GM23248 (cell line): ENCODE results near the gene ZNF681. TPM values are rescaled to one million over a fixed set of nuclear protein-coding genes. Genes with fewer than 3 reads are reported as not detected.
"Not testable (repeated sequence)": the region's sequence is repeated elsewhere in the genome, so short reads cannot be mapped to it uniquely, and the experiment has no call there.

Source experiments
- DNase-seq: peaks from one replicate; pipeline ENCODE4 v3.0.0-alpha.2; 2015
- H2AFZ ChIP-seq: fragments of 200-600 bp; sonication (generic); 2 replicates; pipeline ENCODE4 v1.6.1; 2016; ENCODE audit warnings: antibody characterized with exemption
- H3F3A ChIP-seq: fragments of 200-600 bp; sonication (generic); 2 replicates; pipeline ENCODE4 v1.6.1; 2016; ENCODE audit warnings: mild to moderate bottlenecking, antibody characterized with exemption, mixed run types; ENCODE audit not compliant: insufficient read depth
- H3K27ac ChIP-seq: fragments of 200-600 bp; sonication (generic); 2 replicates; pipeline ENCODE4 v1.5.1; 2016; ENCODE audit warnings: mild to moderate bottlenecking
- H3K27me3 ChIP-seq: fragments of 200-600 bp; sonication (generic); replicated peaks from 2 replicates; pipeline ENCODE4 v1.6.1; 2016; ENCODE audit warnings: mild to moderate bottlenecking; ENCODE audit not compliant: insufficient read depth
- H3K36me3 ChIP-seq: fragments of 200-600 bp; sonication (generic); 2 replicates; pipeline ENCODE4 v1.6.1; 2016; ENCODE audit warnings: low read depth, mild to moderate bottlenecking
- H3K4me1 ChIP-seq: fragments of 200-600 bp; sonication (generic); 2 replicates; pipeline ENCODE4 v1.6.1; 2016; ENCODE audit warnings: mild to moderate bottlenecking; ENCODE audit not compliant: insufficient read depth
- H3K4me2 ChIP-seq: fragments of 200-600 bp; sonication (generic); one replicate; pipeline ENCODE4 v1.6.1; 2016; ENCODE audit warnings: mild to moderate bottlenecking; ENCODE audit not compliant: unreplicated experiment
- H3K4me3 ChIP-seq: fragments of 200-600 bp; sonication (generic); 2 replicates; pipeline ENCODE4 v1.5.1; 2016; ENCODE audit warnings: mild to moderate bottlenecking
- H3K79me2 ChIP-seq: fragments of 200-600 bp; sonication (generic); 2 replicates; pipeline ENCODE4 v1.6.1; 2016; ENCODE audit warnings: mild to moderate bottlenecking; ENCODE audit not compliant: insufficient read depth
- H3K9ac ChIP-seq: fragments of 200-600 bp; sonication (generic); 2 replicates; pipeline ENCODE4 v1.6.1; 2016; ENCODE audit warnings: mild to moderate bottlenecking
- H3K9me2 ChIP-seq: fragments of 200-600 bp; sonication (generic); 2 replicates; pipeline ENCODE4 v1.6.1; 2016; ENCODE audit warnings: mixed run types, mild to moderate bottlenecking, moderate library complexity; ENCODE audit not compliant: insufficient read depth
- H3K9me3 ChIP-seq: fragments of 200-600 bp; sonication (generic); one replicate; pipeline ENCODE4 v1.6.1; 2017; ENCODE audit warnings: low read depth
- H4K20me1 ChIP-seq: fragments of 200-600 bp; sonication (generic); 2 replicates; pipeline ENCODE4 v1.6.0; 2016; ENCODE audit not compliant: insufficient read depth
- EZH2 ChIP-seq: fragments of 200-600 bp; sonication (generic); IDR thresholded peaks from 2 replicates; pipeline ENCODE4 v1.6.1; 2018; ENCODE audit warnings: antibody characterized with exemption, mild to moderate bottlenecking; ENCODE audit not compliant: insufficient read depth, poor library complexity, severe bottlenecking
- EZH2phosphoT487 ChIP-seq: fragments of 200-600 bp; sonication (generic); IDR thresholded peaks from 2 replicates; pipeline ENCODE4 v1.6.1; 2018; ENCODE audit warnings: antibody characterized with exemption, moderate library complexity, mild to moderate bottlenecking, low read depth; ENCODE audit not compliant: insufficient read depth
- WGBS, 2 experiments: methylation state at CpG; one replicate each; pipeline ENCODE4 v1.1.6; 2015 to 2017; ENCODE audit warnings: low lambda C conversion rate in 2 of 2, low coverage in 1 of 2; ENCODE audit errors: missing lambda C conversion rate in 2 of 2; 5-methylcytosine and 5-hydroxymethylcytosine counted together
- in situ Hi-C: fragments of 300-500 bp; cut with MboI; formaldehyde crosslinking; loops from 2 replicates; pipeline ENCODE4 v1.15.0; 2020
- polyA plus RNA-seq: library from polyadenylated mRNA; unstranded; fragments of >200 nt; fragmentation: Nextera tagmentation; extraction: Ambion mirVana; gene quantifications from 2 replicates; pipeline ENCODE4 v1.2.1, GENCODE V29; 2016
- total RNA-seq: library from RNA; depleted of rRNA; stranded (reverse); fragments of >200 nt; shearing (Covaris generic); gene quantifications from 2 replicates; pipeline ENCODE4 v1.2.3, GENCODE V29; 2014; rRNA removed

Gene ZNF681
- total and polyA plus RNA-seq, 2 experiments from 2014 or later: 0.32 to 0.38 TPM

DNA sequence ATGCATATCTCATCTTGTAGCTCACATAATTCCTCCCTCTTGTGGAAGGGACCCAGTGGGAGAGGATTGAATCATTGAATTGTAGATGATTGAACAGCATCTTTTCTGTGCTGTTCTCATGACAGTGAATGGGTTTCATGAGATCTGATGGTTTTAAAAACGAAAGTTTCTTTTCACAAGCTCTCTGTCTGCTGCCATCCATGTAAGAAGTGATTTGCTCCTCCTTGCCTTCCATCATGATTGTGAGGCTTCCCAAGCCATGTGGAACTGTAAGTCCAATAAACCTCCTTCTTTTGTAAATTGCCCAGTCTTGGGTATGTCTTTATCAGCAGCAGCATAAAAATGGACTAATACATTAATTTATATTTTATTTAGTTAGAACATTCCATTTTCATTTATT lies 52.0 kb downstream of the ZNF681 start:
- in situ Hi-C loops: no loop called here
- no peak for DNase-seq
- Histone ChIP-seq H3K36me3 (no peaks in the 10 kb centered on the region), H3K4me1 (no peaks in the 10 kb centered on the region), H4K20me1 (no peaks in the 10 kb centered on the region), H3K9ac (no peak overlapping the region), H3K9me2 (no peaks in the 10 kb centered on the region), H2AFZ (no peak overlapping the region), H3K27ac (no peak overlapping the region), H3K4me2 (no peak overlapping the region), H3K79me2 (no peaks in the 10 kb centered on the region), H3K9me3 (no peaks in the 10 kb centered on the region), H3K27me3 (no peaks in the 10 kb centered on the region), H3F3A (no peaks in the 10 kb centered on the region), H3K4me3 (no peak overlapping the region)
- 33 to 36% methylated on average over 1 of the region's 1 CpG for WGBS, 2 experiments
- no peak for TF ChIP-seq EZH2phosphoT487
- TF ChIP-seq EZH2: no peak

DNA sequence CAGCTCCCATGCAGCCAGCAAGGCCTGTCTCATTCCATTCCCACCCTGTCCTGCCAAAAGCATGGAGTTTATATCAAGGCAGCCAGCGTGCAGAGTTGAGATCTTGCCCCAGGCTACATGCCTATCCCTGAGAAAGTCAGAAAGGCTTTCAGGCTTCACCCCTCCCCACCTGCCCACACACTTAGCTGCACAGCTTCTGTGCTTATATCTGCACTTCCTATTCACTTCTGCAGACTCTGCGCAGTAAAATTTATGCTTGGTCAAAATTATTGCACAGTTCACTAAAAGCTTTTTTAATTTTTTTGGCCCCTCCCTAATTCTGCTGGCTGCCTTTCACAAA lies 59.2 kb downstream of the ZNF681 start:
- H3K79me2 ChIP-seq: no peaks in the 10 kb centered on the region
- H3K4me2 ChIP-seq: no peak overlapping the region
- H3K36me3 ChIP-seq: no peaks in the 10 kb centered on the region
- no peaks in the 10 kb centered on the region for H3K4me1 ChIP-seq
- WGBS, 2 experiments: 33 to 47% methylated on average over 2 of the region's 2 CpGs
- no peaks in the 10 kb centered on the region for H3F3A ChIP-seq
- H3K9ac ChIP-seq: no peak overlapping the region
- in situ Hi-C loops: no loop called here
- no peak overlapping the region for H3K27ac ChIP-seq
- H4K20me1 ChIP-seq: no peaks in the 10 kb centered on the region
- DNase-seq: no peak
- no peaks in the 10 kb centered on the region for H3K27me3 ChIP-seq
- H3K4me3 ChIP-seq: no peak overlapping the region
- no peak for TF ChIP-seq EZH2phosphoT487
- TF ChIP-seq EZH2: no peak
- no peaks in the 10 kb centered on the region for H3K9me3 ChIP-seq
- no peaks in the 10 kb centered on the region for H3K9me2 ChIP-seq
- H2AFZ ChIP-seq: no peak overlapping the region

DNA sequence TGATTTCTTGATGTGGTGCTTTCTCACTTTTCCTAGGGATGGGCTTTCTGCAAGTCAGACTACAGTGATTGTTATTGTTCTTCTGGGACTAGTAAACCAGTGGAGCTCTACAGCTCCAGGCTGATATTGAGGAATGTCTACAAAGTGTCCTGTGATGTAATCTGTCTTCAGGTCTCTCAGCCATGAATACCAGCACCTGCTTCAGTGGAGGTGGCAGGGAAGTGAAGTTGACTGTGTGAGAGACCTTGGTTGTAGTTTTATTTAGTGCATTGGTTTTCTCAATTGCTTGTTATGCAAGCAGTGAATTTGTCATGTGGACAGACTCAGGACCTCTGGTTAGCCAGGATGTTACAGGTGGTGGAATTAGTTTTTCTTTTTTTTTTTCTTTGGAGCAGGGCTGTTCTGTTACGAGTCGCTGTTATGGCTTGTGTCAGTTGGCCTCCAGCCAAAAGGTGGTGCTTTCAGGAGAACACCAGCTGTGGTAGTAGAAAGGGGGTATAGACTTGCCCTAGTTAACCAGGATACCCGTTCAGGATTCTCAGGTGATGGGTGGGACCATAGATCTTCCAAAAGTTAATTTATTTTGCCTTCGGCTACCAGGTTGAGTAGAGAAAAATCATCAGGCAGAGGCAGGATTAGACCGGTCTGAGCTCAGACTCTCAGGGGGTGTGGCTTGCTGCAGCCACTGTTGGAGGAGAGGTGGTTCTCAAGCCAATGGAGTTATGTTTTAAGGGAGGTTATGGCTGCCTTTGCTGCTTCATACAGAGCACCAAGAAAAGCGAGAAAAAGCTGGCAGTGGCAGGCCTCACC lies 59.8 kb downstream of the ZNF681 start:
- Histone ChIP-seq H3K27me3 (no peaks in the 10 kb centered on the region), H3K9me3 (no peaks in the 10 kb centered on the region), H3F3A (no peaks in the 10 kb centered on the region), H3K36me3 (no peaks in the 10 kb centered on the region), H3K79me2 (no peaks in the 10 kb centered on the region), H2AFZ (no peak overlapping the region), H3K4me1 (no peaks in the 10 kb centered on the region), H3K4me3 (no peak overlapping the region), H3K9ac (no peak overlapping the region), H3K9me2 (no peaks in the 10 kb centered on the region), H3K27ac (no peak overlapping the region), H4K20me1 (no peaks in the 10 kb centered on the region), H3K4me2 (no peak overlapping the region)
- peak; percentile 2 for DNase-seq
- WGBS, 2 experiments: 15 to 17% methylated on average over 6 of the region's 6 CpGs
- no peak for TF ChIP-seq EZH2
- TF ChIP-seq EZH2phosphoT487: no peak
- in situ Hi-C loops: no loop called here

DNA sequence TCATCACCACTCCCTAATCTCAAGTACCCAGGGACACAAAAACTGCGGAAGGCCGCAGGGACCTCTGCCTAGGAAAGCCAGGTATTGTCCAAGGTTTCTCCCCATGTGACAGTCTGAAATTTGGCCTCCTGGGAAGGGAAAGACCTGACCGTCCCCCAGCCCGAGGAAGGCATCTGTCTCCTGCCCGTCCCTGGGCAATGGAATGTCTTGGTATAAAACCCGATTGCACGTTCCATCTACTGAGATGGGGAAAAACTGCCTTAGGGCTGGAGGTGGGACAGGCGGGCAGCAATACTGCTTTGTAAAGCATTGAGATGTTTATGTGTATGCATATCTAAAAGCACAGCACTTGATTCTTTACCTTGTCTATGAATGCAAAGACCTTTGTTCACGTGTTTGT lies 65.8 kb downstream of the ZNF681 start:
- H3K79me2 ChIP-seq, H3F3A ChIP-seq, H3K27ac ChIP-seq, in situ Hi-C loops, H4K20me1 ChIP-seq, H3K9me3 ChIP-seq, H3K9me2 ChIP-seq, H3K4me1 ChIP-seq, H3K27me3 ChIP-seq, H3K4me3 ChIP-seq, H3K9ac ChIP-seq, DNase-seq, H3K4me2 ChIP-seq, H2AFZ ChIP-seq, H3K36me3 ChIP-seq: not testable (repeated sequence)
- WGBS, 2 experiments: 42 to 46% methylated on average over 9 of the region's 9 CpGs

Other genes starting within 250 kb of the ZNF681 start
- 10.6 and 13.3 TPM in 2 replicates for gene ZNF675, start 71.7 kb downstream of the ZNF681 start, total RNA-seq
- 2.5 and 3.5 TPM in 2 replicates for gene ZNF675, start 71.7 kb downstream of the ZNF681 start, polyA plus RNA-seq
- gene ZNF726, start 156.0 kb upstream of the ZNF681 start, total RNA-seq: 0.89 and 4.8 TPM in 2 replicates
- gene ZNF726, start 156.0 kb upstream of the ZNF681 start, polyA plus RNA-seq: 0.87 and 1.1 TPM in 2 replicates